A673 (cell line): ENCODE data around the gene FAM174B. TPM values are rescaled to one million over a fixed set of nuclear protein-coding genes. Genes with fewer than 3 reads are reported as not detected.

Experiments
- BruUV-seq: library from RNA; stranded (reverse); fragments of 400-500 nt; replicated peaks from 2 replicates; lab custom pipeline; 2021; lab: Mats Ljungman, UMichigan
- CTCF ChIA-PET: fragments of 300-600 bp; sonication (Branson Sonifier 250); formaldehyde crosslinking; loops from one replicate; lab custom pipeline; 2022; ENCODE audit warnings: antibody characterized with exemption; lab: Charles Lee
- POLR2A ChIA-PET: fragments of 300-600 bp; sonication (Branson Sonifier 250); formaldehyde crosslinking; loops from one replicate; lab custom pipeline; 2022; ENCODE audit warnings: antibody characterized with exemption; ENCODE audit not compliant: low non-redundant PET; lab: Charles Lee
- DNase-seq: peaks from one replicate; pipeline ENCODE4 v3.0.0-alpha.2; 2015; ENCODE audit warnings: low spot score
- H3K27ac ChIP-seq: fragments of 200-600 bp; sonication (generic); 2 replicates; pipeline ENCODE4 v1.5.1; 2016; ENCODE audit warnings: mixed run types, low read depth, mild to moderate bottlenecking, mixed read lengths, antibody characterized with exemption, low read length; ENCODE audit not compliant: poor library complexity, severe bottlenecking
- H3K27me3 ChIP-seq: fragments of 200-600 bp; sonication (generic); replicated peaks from 2 replicates; pipeline ENCODE4 v1.6.1; 2017; ENCODE audit warnings: mixed run types, low read depth, mild to moderate bottlenecking, mixed read lengths, antibody characterized with exemption, low read length; ENCODE audit not compliant: insufficient read depth, poor library complexity
- H3K36me3 ChIP-seq: fragments of 200-600 bp; sonication (generic); 2 replicates; pipeline ENCODE4 v1.6.1; 2016; ENCODE audit warnings: mixed run types, mild to moderate bottlenecking, mixed read lengths, antibody characterized with exemption, low read length; ENCODE audit not compliant: insufficient read depth, poor library complexity, severe bottlenecking
- H3K4me1 ChIP-seq: fragments of 200-600 bp; sonication (generic); 2 replicates; pipeline ENCODE4 v1.6.1; 2017; ENCODE audit warnings: mixed run types, mild to moderate bottlenecking, mixed read lengths, antibody characterized with exemption, low read length; ENCODE audit not compliant: insufficient read depth, poor library complexity, severe bottlenecking
- H3K4me3 ChIP-seq: fragments of 200-600 bp; sonication (generic); 2 replicates; pipeline ENCODE4 v1.5.1; 2016; ENCODE audit warnings: low read depth, mixed run types, mild to moderate bottlenecking, mixed read lengths, low read length; ENCODE audit not compliant: poor library complexity, severe bottlenecking
- H3K9me3 ChIP-seq: fragments of 200-600 bp; sonication (generic); 2 replicates; pipeline ENCODE4 v1.6.1; 2016; ENCODE audit warnings: mixed run types, low read depth, mild to moderate bottlenecking, mixed read lengths, antibody characterized with exemption, low read length; ENCODE audit not compliant: poor library complexity, severe bottlenecking
- CTCF ChIP-seq: fragments of 300-800, 200-600 bp; sonication (generic); conservative IDR thresholded peaks from 2 replicates; pipeline ENCODE4 v1.5.1; 2017; ENCODE audit warnings: low read depth, mild to moderate bottlenecking, antibody characterized with exemption, low read length, moderate library complexity, mixed read lengths
- EZH2 ChIP-seq: fragments of 200-600 bp; sonication (generic); IDR thresholded peaks from 2 replicates; pipeline ENCODE4 v1.6.1; 2017; ENCODE audit warnings: borderline replicate concordance, low read depth, mild to moderate bottlenecking, mixed read lengths, antibody characterized with exemption, low read length; ENCODE audit not compliant: poor library complexity, severe bottlenecking
- intact Hi-C: fragments of 100-400 bp; cut with micrococcal nuclease; formaldehyde crosslinking; loops from one replicate; pipeline ENCODE4 v1.10.0; 2022; ENCODE audit not compliant: unreplicated experiment
- total RNA-seq: library from RNA; stranded (reverse); gene quantifications from 2 replicates; pipeline ENCODE4 v1.2.3, GENCODE V29; 2021

FAM174B gene
- total RNA-seq, 1 experiment from 2014 or later = 3.7 TPM

DNA sequence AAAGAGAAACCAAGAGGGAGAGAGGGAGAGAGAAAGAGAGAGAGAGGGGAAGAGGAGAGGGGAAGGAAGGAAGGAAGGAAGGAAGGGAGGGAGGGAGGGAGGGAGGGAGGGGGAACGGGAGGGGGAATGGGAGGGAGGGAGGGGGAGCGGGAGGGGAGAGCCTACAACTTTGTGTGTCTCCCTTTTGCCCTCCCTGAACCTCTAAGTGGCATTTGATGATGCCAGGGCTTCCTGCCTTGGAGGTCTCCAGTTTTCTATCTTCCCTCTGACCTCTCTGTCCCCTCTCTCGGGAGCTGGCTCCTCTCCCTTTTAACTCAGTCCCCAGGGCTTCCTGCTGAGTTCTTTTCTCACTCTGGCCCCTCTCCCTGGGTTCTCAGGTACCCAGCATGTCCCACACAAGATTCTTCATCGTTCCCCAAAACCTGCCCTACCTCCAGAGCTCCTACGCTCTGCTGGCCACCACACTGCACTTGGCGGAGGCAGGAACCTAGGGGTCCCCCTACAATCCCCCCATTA lies 12.5 kb upstream of the FAM174B start:
- intact Hi-C loops = no loop called here
- DNase-seq = no peak
- peaks cover 4% of the 10 kb centered on the region for H3K4me1 ChIP-seq
- no TSS peak for BruUV-seq
- H3K4me3 ChIP-seq = no peak overlapping the region
- no peaks in the 10 kb centered on the region for H3K9me3 ChIP-seq
- no peaks in the 10 kb centered on the region for H3K36me3 ChIP-seq
- ChIA-PET POLR2A (no interaction called here), CTCF (no interaction called here)
- no peaks in the 10 kb centered on the region for H3K27me3 ChIP-seq
- no peak overlapping the region for H3K27ac ChIP-seq
- no peak for TF ChIP-seq CTCF
- no peak for TF ChIP-seq EZH2

GRCh38 chr15:92667287-92667904 lies 11.8 kb upstream of the FAM174B start:
- BruUV-seq = no TSS peak
- Histone ChIP-seq H3K27me3 (no peaks in the 10 kb centered on the region), H3K9me3 (no peaks in the 10 kb centered on the region), H3K36me3 (no peaks in the 10 kb centered on the region), H3K27ac (no peak overlapping the region), H3K4me1 (peaks cover 4% of the 10 kb centered on the region), H3K4me3 (no peak overlapping the region)
- TF ChIP-seq CTCF = no peak
- TF ChIP-seq EZH2 = no peak
- POLR2A ChIA-PET = no interaction called here
- CTCF ChIA-PET = no interaction called here
- intact Hi-C loops = no loop called here
- no peak for DNase-seq

GRCh38 chr15:92666780-92667179 lies 11.2 kb upstream of the FAM174B start:
- TF ChIP-seq CTCF (no peak), EZH2 (no peak)
- Histone ChIP-seq H3K4me1 (peaks cover 4% of the 10 kb centered on the region), H3K36me3 (no peaks in the 10 kb centered on the region), H3K9me3 (no peaks in the 10 kb centered on the region), H3K27ac (no peak overlapping the region), H3K27me3 (no peaks in the 10 kb centered on the region), H3K4me3 (no peak overlapping the region)
- no TSS peak for BruUV-seq
- ChIA-PET POLR2A (no interaction called here), CTCF (no interaction called here)
- intact Hi-C loops = no loop called here
- DNase-seq = no peak
